Measurements from ENCODE around the gene RPS5. TPM values are rescaled to one million over a fixed set of nuclear protein-coding genes. Genes with fewer than 3 reads are reported as not detected.

RPS5 gene
- total RNA-seq, 1 donor from 2014 or later: 1,938 TPM

GRCh38 chr19:58429745-58430144 lies 42.7 kb downstream of the RPS5 start:
- TF ChIP-seq EZH2 (IDR thresholded peaks at IDR 0.05): no peak
- no peak for TF ChIP-seq EZH2phosphoT487 (IDR thresholded peaks at IDR 0.05)
- TF ChIP-seq, protein P1, sequence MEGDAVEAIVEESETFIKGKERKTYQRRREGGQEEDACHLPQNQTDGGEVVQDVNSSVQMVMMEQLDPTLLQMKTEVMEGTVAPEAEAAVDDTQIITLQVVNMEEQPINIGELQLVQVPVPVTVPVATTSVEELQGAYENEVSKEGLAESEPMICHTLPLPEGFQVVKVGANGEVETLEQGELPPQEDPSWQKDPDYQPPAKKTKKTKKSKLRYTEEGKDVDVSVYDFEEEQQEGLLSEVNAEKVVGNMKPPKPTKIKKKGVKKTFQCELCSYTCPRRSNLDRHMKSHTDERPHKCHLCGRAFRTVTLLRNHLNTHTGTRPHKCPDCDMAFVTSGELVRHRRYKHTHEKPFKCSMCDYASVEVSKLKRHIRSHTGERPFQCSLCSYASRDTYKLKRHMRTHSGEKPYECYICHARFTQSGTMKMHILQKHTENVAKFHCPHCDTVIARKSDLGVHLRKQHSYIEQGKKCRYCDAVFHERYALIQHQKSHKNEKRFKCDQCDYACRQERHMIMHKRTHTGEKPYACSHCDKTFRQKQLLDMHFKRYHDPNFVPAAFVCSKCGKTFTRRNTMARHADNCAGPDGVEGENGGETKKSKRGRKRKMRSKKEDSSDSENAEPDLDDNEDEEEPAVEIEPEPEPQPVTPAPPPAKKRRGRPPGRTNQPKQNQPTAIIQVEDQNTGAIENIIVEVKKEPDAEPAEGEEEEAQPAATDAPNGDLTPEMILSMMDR (IDR thresholded peaks at IDR 0.05): no peak
- Histone ChIP-seq H3K79me2 (ENCODE audit: low read depth) (no peaks in the 10 kb centered on the region), H3K9ac (no peak overlapping the region), H3K36me3 (no peaks in the 10 kb centered on the region), H4K20me1 (ENCODE audit: low read depth) (no peaks in the 10 kb centered on the region), H3F3A (ENCODE audit: low read depth) (no peaks in the 10 kb centered on the region), H3K4me2 (no peak overlapping the region), H3K9me3 (ENCODE audit: low read depth) (no peaks in the 10 kb centered on the region), H2AFZ (replicated peaks) (no peak overlapping the region), H3K27ac (no peak overlapping the region), H3K27me3 (no peaks in the 10 kb centered on the region), H3K4me3 (no peak overlapping the region), H3K4me1 (no peaks in the 10 kb centered on the region)
- Mint-ChIP-seq H3K27me3 (ENCODE audit: insufficient read depth, low read depth) (peaks cover 2% of the 10 kb centered on the region), H3K27ac (no peak overlapping the region), H3K4me3 (no peak overlapping the region), H3K36me3 (peaks cover 68% of the 10 kb centered on the region), H3K9me3 (peaks cover 56% of the 10 kb centered on the region), H3K4me1 (no peaks in the 10 kb centered on the region)
- DNase-seq (ENCODE audit: low spot score): no peak

DNA sequence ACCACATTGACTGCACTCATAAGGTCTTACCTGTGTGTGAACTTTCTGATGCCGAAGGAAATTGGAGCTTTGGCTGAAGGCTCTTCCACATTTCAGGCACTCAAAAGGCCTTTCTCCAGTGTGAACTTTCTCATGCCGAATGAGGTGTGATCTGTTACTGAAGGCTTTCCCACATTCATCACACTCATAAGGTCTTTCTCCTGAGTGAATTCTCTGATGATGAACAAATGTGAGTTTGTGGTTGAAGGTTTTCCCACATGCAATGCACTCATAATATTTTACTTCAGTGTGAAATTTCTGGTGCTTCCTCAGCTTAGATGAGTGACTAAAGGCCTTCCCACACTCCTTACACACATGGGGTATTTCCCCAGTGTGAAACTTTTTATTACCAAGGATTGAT lies 47.1 kb downstream of the RPS5 start:
- Mint-ChIP-seq H3K36me3 (peaks cover 79% of the 10 kb centered on the region), H3K4me3 (no peak overlapping the region), H3K27me3 (ENCODE audit: insufficient read depth, low read depth) (peaks cover 6% of the 10 kb centered on the region), H3K4me1 (peaks cover 3% of the 10 kb centered on the region), H3K9me3 (peaks cover 83% of the 10 kb centered on the region), H3K27ac (no peak overlapping the region)
- Histone ChIP-seq H3K9ac (no peak overlapping the region), H3K79me2 (ENCODE audit: low read depth) (no peaks in the 10 kb centered on the region), H3F3A (ENCODE audit: low read depth) (no peaks in the 10 kb centered on the region), H3K4me2 (no peak overlapping the region), H3K4me3 (no peak overlapping the region), H3K36me3 (no peaks in the 10 kb centered on the region), H3K4me1 (no peaks in the 10 kb centered on the region), H4K20me1 (ENCODE audit: low read depth) (no peaks in the 10 kb centered on the region), H3K27ac (no peak overlapping the region), H3K9me3 (ENCODE audit: low read depth) (peaks cover 7% of the 10 kb centered on the region), H3K27me3 (no peaks in the 10 kb centered on the region), H2AFZ (replicated peaks) (no peak overlapping the region)
- DNase-seq (ENCODE audit: low spot score): no peak
- TF ChIP-seq EZH2 (IDR thresholded peaks at IDR 0.05) (no peak), EZH2phosphoT487 (IDR thresholded peaks at IDR 0.05) (no peak)
- TF ChIP-seq, protein P1 (IDR thresholded peaks at IDR 0.05): no peak

DNA sequence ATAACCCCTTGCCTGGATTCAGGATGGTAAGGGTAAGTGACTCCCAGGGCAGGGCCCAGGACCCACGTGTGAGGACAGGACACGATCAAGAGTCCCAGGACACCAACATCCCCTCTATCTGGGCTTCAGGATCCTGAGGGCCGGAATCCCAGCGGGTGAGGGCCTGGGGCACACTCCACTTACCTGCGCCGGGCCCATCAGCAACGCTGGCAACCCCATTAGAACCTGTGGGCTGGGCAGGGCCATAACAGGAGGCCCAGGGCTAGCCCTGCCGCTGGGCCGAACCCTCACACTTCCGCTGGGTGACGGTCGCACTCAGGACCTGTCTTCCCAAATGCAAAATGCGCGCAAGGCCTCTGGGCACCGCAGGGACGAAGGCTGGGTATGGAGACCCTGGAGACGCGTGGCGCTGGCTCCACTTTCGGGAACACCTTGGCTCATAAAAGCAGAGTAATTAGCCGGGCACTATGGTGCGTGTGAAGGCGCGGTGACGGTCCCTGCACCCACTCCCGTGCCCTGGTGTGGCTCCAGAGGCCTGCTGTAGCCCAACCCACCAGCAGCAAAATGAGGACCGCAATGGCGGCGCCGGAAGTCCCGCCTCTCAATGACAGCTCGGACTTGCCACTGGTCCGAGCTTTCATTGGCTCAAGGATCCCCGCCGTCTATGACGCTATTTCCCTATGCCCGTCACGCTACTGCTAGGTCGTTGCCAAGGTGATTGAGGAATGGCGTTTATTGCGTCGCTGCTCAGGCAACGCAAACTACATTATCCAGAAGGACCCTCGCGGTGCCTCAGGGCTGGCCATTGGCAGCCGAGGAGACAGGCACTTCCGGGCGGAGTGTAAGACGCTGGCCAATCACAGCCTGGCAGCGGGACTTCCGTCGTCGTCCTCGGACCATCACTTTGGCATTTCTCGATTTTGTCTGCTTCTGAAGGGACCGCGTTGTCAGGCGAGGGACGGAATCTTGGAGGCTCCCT lies 52.8 kb downstream of the RPS5 start, which contains the start of gene ZNF132:
Gene ZNF132 (minus strand): TSS at position 578 of the 979 bp plus-strand sequence. CDS start 332 bp downstream, at position 246.
- Mint-ChIP-seq H3K36me3 (peaks cover 40% of the 10 kb centered on the region), H3K27me3 (ENCODE audit: insufficient read depth, low read depth) (peaks cover 4% of the 10 kb centered on the region), H3K4me1 (peaks cover 9% of the 10 kb centered on the region), H3K27ac (peak within 1 kb of the TSS; percentile 90), H3K9me3 (peaks cover 51% of the 10 kb centered on the region), H3K4me3 (peak within 1 kb of the TSS; percentile 86)
- Histone ChIP-seq H3K4me3 (peak within 1 kb of the TSS; percentile 37), H3K4me2 (peak within 1 kb of the TSS; percentile 60), H3K27ac (no peak within 1 kb of the TSS), H3K9me3 (ENCODE audit: low read depth) (peaks cover 7% of the 10 kb centered on the region), H2AFZ (replicated peaks) (peak within 1 kb of the TSS; percentile 26), H4K20me1 (ENCODE audit: low read depth) (no peaks in the 10 kb centered on the region), H3K4me1 (no peaks in the 10 kb centered on the region), H3K36me3 (no peaks in the 10 kb centered on the region), H3K9ac (no peak within 1 kb of the TSS), H3K27me3 (peaks cover 16% of the 10 kb centered on the region), H3K79me2 (ENCODE audit: low read depth) (no peaks in the 10 kb centered on the region), H3F3A (ENCODE audit: low read depth) (no peaks in the 10 kb centered on the region)
- TF ChIP-seq EZH2 (IDR thresholded peaks at IDR 0.05) (no peak), EZH2phosphoT487 (IDR thresholded peaks at IDR 0.05) (no peak)
- TF ChIP-seq, protein P1 (IDR thresholded peaks at IDR 0.05): no peak
- peak; percentile 85 for DNase-seq (ENCODE audit: low spot score)
